GM12875 (cell line): ENCODE measurements around the gene UPK1A.

Experiments
- H3K4me3 ChIP-seq: one replicate; pipeline ENCODE4 v1.5.1; 2011; ENCODE audit warnings: low read depth, low read length, control low read depth
- CTCF ChIP-seq: IDR thresholded peaks from 2 replicates; pipeline ENCODE4 v1.5.1; 2011; ENCODE audit warnings: low read depth, mild to moderate bottlenecking, control low read depth, inconsistent platforms, low read length, moderate library complexity, borderline replicate concordance; ENCODE audit not compliant: insufficient read depth

Gene UPK1A

GRCh38 chr19:35716801-35717664 is 50.7 kb downstream of the UPK1A start:
- peak; percentile 75 for TF ChIP-seq CTCF
- H3K4me3 ChIP-seq = peak overlapping the region; percentile 84

- no peak for TF ChIP-seq CTCF
These were observed 51.5 kb downstream of the UPK1A start, which contains the start of gene KMT2B for GRCh38 chr19:35717665-35718344. TSS of gene KMT2B (plus strand) at chr19:35718003. CDS start at chr19:35718019, 16 bp downstream.

GRCh38 chr19:35718345-35719041 is 52.2 kb downstream of the UPK1A start:
- no peak for TF ChIP-seq CTCF
- peak overlapping the region; percentile 84 for H3K4me3 ChIP-seq

More at GRCh38 chr19:35717665-35718344, 51.5 kb downstream of the UPK1A start, which contains the start of gene KMT2B:
- peak within 1 kb of the TSS; percentile 84 for H3K4me3 ChIP-seq

GRCh38 chr19:35719402-35720162 is 53.3 kb downstream of the UPK1A start:
- H3K4me3 ChIP-seq = no peak overlapping the region
- no peak for TF ChIP-seq CTCF

- TF ChIP-seq CTCF = no peak
- H3K4me3 ChIP-seq = no peak overlapping the region
These were observed 53.8 kb downstream of the UPK1A start for GRCh38 chr19:35720163-35720524.

- no peak for TF ChIP-seq CTCF
- H3K4me3 ChIP-seq = no peak overlapping the region
These were observed 54.3 kb downstream of the UPK1A start for GRCh38 chr19:35720648-35721047.
